HG02970 (cell line): ENCODE data around the gene CBY1.
"Not testable (repeated sequence)": the region's sequence is repeated elsewhere in the genome, so short reads cannot be mapped to it uniquely, and the experiment has no call there.

Experiments
- ATAC-seq: cut with Tn5 transposase; IDR thresholded peaks from one replicate; pipeline ENCODE4 v1.9.1; 2021; ENCODE audit warnings: mild to moderate bottlenecking, moderate library complexity, moderate number of reproducible peaks; ENCODE audit not compliant: unreplicated experiment, low FRiP score

The CBY1 gene

GRCh38 chr22:38656256-38657044, at the start of gene CBY1, which contains the start of gene FAM227A:
CBY1 (plus strand) TSS chr22:38656638; CDS start chr22:38668055, 11,417 bp downstream.
FAM227A (minus strand) TSS chr22:38656392; CDS start chr22:38650168, 6,224 bp downstream.
- peak; percentile 71 for ATAC-seq

- ATAC-seq, result no peak
These were observed 48.8 kb upstream of the CBY1 start for GRCh38 chr22:38607680-38608079.

- ATAC-seq, result no peak
These were observed 47.3 kb upstream of the CBY1 start for GRCh38 chr22:38608992-38609750.

GRCh38 chr22:38610234-38610633, 46.2 kb upstream of the CBY1 start:
- ATAC-seq, result no peak

GRCh38 chr22:38611559-38611958, 44.9 kb upstream of the CBY1 start:
- ATAC-seq, result no peak

- ATAC-seq, result no peak
These were observed 44.0 kb upstream of the CBY1 start for GRCh38 chr22:38612217-38613006.

GRCh38 chr22:38613588-38613987, 42.9 kb upstream of the CBY1 start:
- ATAC-seq, result no peak

- no peak for ATAC-seq
These were observed 41.9 kb upstream of the CBY1 start for GRCh38 chr22:38614332-38615063.

- not testable (repeated sequence) for ATAC-seq
These were observed 41.4 kb upstream of the CBY1 start for GRCh38 chr22:38615064-38615405.

GRCh38 chr22:38618258-38618657, 38.2 kb upstream of the CBY1 start:
- no peak for ATAC-seq

- no peak for ATAC-seq
These were observed 37.8 kb upstream of the CBY1 start for GRCh38 chr22:38618682-38619081.

GRCh38 chr22:38623351-38623750, 33.1 kb upstream of the CBY1 start:
- no peak for ATAC-seq

- no peak for ATAC-seq
These were observed 28.0 kb upstream of the CBY1 start for GRCh38 chr22:38628444-38628843.

- ATAC-seq, result no peak
These were observed 27.3 kb upstream of the CBY1 start for GRCh38 chr22:38629108-38629507.

- ATAC-seq, result no peak
These were observed 24.7 kb upstream of the CBY1 start for GRCh38 chr22:38631724-38632123.

GRCh38 chr22:38632528-38632927, 23.9 kb upstream of the CBY1 start:
- no peak for ATAC-seq

GRCh38 chr22:38638216-38638615, 18.2 kb upstream of the CBY1 start:
- no peak for ATAC-seq

- no peak for ATAC-seq
These were observed 17.7 kb upstream of the CBY1 start for GRCh38 chr22:38638728-38639127.

GRCh38 chr22:38641476-38642040, 14.9 kb upstream of the CBY1 start:
- no peak for ATAC-seq

GRCh38 chr22:38644245-38644644, 12.2 kb upstream of the CBY1 start:
- ATAC-seq, result not testable (repeated sequence)
